Measurements from ENCODE around the gene F7.

- TF ChIP-seq, protein P1, sequence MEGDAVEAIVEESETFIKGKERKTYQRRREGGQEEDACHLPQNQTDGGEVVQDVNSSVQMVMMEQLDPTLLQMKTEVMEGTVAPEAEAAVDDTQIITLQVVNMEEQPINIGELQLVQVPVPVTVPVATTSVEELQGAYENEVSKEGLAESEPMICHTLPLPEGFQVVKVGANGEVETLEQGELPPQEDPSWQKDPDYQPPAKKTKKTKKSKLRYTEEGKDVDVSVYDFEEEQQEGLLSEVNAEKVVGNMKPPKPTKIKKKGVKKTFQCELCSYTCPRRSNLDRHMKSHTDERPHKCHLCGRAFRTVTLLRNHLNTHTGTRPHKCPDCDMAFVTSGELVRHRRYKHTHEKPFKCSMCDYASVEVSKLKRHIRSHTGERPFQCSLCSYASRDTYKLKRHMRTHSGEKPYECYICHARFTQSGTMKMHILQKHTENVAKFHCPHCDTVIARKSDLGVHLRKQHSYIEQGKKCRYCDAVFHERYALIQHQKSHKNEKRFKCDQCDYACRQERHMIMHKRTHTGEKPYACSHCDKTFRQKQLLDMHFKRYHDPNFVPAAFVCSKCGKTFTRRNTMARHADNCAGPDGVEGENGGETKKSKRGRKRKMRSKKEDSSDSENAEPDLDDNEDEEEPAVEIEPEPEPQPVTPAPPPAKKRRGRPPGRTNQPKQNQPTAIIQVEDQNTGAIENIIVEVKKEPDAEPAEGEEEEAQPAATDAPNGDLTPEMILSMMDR (IDR thresholded peaks at IDR 0.05), result no peak
- no peak for TF ChIP-seq POLR2A (IDR thresholded peaks at IDR 0.05)
Measured at GRCh38 chr13:113148940-113149503, 43.4 kb downstream of the F7 start.

All from sigmoid colon (tissue), 3 donors.